ENCODE results near the gene FBLN2.

FBLN2 gene

GRCh38 chr3:13622356-13622755, 73.4 kb downstream of the FBLN2 start:
- no peak for TF ChIP-seq CTCF (conservative IDR thresholded peaks at IDR 0.05; ENCODE audit: low read depth)
- H3K27ac ChIP-seq, result peak overlapping the region; percentile 99
- ChIA-PET POLR2A (ENCODE audit: low non-redundant PET) (no interaction called here), CTCF (interaction anchor here (1.5 kb wide), 1 partner anchor 126 kb away, joined by 3 read pairs; no protein-coding TSS in a partner anchor)
- no peak for DNase-seq (ENCODE audit: low spot score)

GRCh38 chr3:13623101-13623654, 74.3 kb downstream of the FBLN2 start:
- ChIA-PET CTCF (interaction anchor here (0.6 to 1.5 kb wide), 2 partner anchors 47 to 127 kb away, joined by 3 to 5 read pairs; no protein-coding TSS in a partner anchor), POLR2A (ENCODE audit: low non-redundant PET) (no interaction called here)
- TF ChIP-seq CTCF (conservative IDR thresholded peaks at IDR 0.05; ENCODE audit: low read depth), result no peak; the same call in 1 of the 2 replicates
- peak; percentile 77 for DNase-seq (ENCODE audit: low spot score)
- H3K27ac ChIP-seq, result peak overlapping the region; percentile 99

GRCh38 chr3:13624021-13624420, 75.1 kb downstream of the FBLN2 start:
- POLR2A ChIA-PET (ENCODE audit: low non-redundant PET), result no interaction called here
- TF ChIP-seq CTCF (conservative IDR thresholded peaks at IDR 0.05; ENCODE audit: low read depth), result no peak
- CTCF ChIA-PET, result no interaction called here
- H3K27ac ChIP-seq, result peak overlapping the region; percentile 99
- DNase-seq (ENCODE audit: low spot score), result no peak

- ChIA-PET POLR2A (ENCODE audit: low non-redundant PET) (no interaction called here), CTCF (no interaction called here)
- TF ChIP-seq CTCF (conservative IDR thresholded peaks at IDR 0.05; ENCODE audit: low read depth), result no peak
- peak overlapping the region; percentile 99 for H3K27ac ChIP-seq
- no peak for DNase-seq (ENCODE audit: low spot score)
Observed at GRCh38 chr3:13624671-13625125, 75.8 kb downstream of the FBLN2 start.

GRCh38 chr3:13626396-13626795, 77.5 kb downstream of the FBLN2 start:
- CTCF ChIA-PET, result interaction anchor here (0.7 kb wide), 1 partner anchor 21 kb away, joined by 3 read pairs; no protein-coding TSS in a partner anchor
- DNase-seq (ENCODE audit: low spot score), result no peak
- TF ChIP-seq CTCF (conservative IDR thresholded peaks at IDR 0.05; ENCODE audit: low read depth), result no peak
- POLR2A ChIA-PET (ENCODE audit: low non-redundant PET), result no interaction called here
- peak overlapping the region; percentile 99 for H3K27ac ChIP-seq

GRCh38 chr3:13626915-13627460, 78.1 kb downstream of the FBLN2 start:
- TF ChIP-seq CTCF (conservative IDR thresholded peaks at IDR 0.05; ENCODE audit: low read depth), result no peak
- CTCF ChIA-PET, result interaction anchor here (0.7 kb wide), 1 partner anchor 20 kb away, joined by 3 read pairs; no protein-coding TSS in a partner anchor
- peak overlapping the region; percentile 99 for H3K27ac ChIP-seq
- POLR2A ChIA-PET (ENCODE audit: low non-redundant PET), result interaction anchor here (0.6 kb wide), 1 partner anchor 855 kb away, joined by 3 read pairs; no protein-coding TSS in a partner anchor
- no peak for DNase-seq (ENCODE audit: low spot score)

Measured in RWPE1 (cell line).